GM12873 (cell line): ENCODE measurements around the gene KCNQ1.

Experiments used
- TF ChIP-seq, protein P1 (sequence below): IDR thresholded peaks from 2 replicates; pipeline ENCODE4 v1.5.1; 2012; ENCODE audit warnings: low read depth, mild to moderate bottlenecking, moderate library complexity, low read length, control low read depth; ENCODE audit not compliant: insufficient read depth; ENCODE audit errors: missing control alignments

The KCNQ1 gene

DNA sequence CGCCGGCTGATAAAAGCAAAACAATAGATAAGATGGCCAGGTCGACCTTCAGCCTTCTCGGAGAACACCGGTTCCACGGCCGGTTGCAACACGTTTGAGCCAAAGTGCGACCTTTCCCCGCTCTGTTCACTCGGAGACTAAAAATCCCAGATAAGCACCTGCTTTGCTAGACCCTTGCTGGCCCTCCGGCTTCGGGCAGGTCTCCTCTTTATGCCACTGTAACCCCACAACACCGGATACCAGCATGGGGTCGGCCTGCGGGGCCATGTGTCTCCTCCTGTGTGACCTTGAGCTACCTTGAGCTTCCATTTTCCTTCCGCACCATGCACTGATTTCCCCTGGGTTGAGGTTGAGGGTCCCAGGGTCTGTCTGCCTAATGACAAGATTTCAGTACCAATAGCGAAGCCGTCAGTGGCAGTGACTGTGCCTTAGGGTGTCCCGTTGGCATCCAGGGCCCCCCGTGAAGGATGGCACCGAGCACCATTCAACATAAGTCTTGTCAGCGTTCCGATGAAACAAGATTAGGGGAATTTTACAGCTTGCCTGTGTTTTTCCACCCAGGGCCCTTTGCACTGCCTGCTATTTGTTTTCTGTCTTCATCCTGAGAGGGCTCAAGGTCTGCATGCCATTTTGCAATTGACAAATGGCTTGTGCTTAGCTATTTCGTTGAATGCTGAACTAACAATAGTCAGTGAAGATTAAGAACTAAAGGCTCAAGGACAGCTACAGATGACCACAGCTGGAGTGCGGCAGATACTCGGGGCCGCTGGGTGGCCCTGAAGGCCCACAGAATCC is 118.6 kb downstream of the KCNQ1 start:
- TF ChIP-seq, protein P1, sequence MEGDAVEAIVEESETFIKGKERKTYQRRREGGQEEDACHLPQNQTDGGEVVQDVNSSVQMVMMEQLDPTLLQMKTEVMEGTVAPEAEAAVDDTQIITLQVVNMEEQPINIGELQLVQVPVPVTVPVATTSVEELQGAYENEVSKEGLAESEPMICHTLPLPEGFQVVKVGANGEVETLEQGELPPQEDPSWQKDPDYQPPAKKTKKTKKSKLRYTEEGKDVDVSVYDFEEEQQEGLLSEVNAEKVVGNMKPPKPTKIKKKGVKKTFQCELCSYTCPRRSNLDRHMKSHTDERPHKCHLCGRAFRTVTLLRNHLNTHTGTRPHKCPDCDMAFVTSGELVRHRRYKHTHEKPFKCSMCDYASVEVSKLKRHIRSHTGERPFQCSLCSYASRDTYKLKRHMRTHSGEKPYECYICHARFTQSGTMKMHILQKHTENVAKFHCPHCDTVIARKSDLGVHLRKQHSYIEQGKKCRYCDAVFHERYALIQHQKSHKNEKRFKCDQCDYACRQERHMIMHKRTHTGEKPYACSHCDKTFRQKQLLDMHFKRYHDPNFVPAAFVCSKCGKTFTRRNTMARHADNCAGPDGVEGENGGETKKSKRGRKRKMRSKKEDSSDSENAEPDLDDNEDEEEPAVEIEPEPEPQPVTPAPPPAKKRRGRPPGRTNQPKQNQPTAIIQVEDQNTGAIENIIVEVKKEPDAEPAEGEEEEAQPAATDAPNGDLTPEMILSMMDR: no peak

DNA sequence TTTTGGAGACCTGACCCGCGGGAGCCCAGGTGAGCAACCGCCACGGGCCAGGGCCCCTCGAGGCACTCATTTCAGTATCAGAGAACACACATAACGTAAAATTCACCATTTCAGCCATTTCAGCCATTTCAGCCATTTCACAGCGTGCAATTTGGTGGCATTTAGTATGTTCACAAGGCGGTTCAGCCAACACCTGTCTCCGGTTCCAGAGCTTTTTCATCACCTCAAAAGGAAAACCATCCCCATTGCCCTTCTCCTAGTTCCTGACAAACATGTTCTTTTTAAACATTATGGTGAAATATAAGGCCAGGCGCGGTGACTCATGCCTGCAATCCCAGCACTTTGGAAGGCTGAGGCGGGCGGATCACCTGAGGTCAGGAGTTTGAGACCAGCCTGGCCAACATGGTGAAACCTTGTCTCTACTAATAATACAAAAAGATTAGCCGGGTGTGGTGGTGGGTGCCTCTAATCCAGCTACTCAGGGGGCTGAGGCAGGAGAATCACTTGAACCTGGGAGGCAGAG is 119.3 kb downstream of the KCNQ1 start:
- TF ChIP-seq, protein P1: no peak

DNA sequence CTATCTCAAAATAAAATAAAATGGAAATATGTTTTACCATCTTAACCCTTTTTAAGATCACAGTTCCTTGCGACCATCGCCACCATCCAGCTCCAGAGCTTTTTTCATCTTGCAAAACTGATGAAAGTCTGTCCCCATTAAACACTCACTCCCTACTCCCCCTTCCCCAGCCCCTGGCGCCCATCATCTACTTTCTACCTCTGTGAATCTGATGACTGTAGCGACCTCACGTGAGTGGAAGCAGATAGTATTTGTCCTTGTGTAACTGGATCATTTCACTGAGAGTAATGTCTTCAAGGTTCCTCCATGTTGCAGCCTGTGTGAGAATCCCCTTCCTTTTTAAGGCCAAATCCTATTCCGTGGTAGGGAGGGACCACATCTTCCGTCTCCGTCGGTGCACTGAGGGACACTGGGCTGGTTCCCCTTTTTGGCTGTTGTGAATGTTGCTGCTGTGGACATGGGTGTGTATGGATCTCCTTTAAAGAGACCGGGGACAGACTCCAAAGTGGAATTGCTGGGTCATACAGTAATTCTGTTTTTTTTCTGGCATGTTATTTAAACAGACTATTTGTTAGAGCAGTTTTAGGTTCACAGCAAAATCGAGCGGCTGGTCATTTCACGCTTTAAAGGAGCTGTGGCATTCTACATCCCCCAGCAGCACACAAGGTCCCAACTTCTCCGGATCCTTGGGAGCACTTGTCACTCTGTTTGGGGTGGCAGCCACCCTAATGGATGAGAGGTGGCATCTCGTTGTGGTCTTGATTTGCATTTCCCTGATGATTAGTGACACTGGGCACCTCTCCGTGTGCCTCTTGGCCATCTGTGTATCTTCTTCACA is 120.0 kb downstream of the KCNQ1 start:
- TF ChIP-seq, protein P1: no peak

DNA sequence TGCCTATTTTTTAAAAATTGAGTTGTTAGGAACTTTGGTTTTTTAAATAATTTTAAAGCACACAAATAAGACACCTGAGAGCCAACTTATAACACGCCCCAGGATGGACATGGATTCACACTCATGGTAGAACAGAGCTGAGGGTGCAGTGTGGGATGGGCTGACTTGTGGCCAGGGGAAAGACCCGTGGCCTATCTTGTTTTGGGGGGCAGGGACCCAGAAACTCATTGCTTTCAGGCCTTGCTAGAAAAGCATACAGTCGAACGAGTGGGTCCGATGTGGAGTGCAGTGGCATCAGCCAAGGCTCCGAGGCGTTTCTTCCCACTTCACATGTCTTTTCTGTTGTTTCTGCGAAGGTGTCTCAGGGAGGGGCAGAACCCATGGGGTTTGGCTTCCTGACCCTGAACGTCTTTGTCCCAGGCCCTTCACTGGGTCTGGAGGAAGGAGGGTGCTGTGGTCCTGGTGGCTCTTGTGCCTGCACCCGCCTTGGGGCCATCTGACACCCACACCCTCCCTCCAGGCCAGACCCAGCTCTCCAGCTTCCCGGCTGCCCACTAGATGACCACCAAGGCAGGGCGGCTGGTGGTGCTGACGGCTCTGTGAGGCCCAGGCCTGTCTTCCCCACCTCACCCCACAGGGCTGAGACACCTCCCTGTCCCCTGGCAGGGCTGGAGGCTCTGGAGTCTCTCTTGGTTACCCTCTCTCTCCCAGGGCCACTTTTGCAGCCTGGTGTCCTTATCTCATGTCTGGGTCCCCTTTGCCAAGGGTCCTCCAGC is 120.8 kb downstream of the KCNQ1 start:
- TF ChIP-seq, protein P1: no peak

DNA sequence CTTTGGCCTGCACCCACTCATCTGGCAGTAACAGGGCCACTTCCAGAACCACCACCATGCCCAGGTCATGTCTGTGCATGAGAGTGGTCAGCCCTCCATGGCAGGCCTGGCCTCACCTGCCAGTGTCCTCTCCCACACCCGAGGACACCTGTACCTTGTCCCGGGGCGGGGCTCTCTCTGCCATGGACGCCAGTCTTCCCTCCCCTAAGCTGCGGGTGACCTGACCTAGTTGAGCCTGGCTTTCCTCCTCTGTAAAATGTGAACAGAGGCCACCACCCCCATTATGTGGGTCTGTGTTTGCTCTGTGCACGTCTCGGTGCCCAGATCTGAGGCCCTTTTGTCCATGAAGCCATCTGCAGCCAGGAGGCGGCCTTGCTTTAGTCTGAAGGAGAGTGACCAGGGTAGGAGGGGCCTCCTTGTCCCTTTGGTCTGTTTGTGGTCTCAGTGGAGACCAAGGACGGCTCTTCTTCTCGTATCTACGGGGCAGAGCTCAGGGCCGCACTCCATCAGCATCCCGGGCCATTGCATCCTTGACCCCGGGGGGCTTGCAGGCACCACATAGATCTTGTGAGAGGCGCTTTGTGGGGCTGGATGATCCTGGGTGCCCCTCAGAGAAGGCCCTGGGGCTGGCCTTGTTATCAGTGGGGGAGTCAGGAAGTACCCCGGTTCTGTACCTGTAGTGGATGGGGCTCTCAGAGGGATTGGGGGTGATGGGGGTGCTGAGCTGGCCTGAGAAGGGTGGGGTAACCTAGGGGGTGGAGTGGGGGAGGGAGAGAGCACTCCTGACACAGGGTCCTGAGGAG is 121.6 kb downstream of the KCNQ1 start:
- TF ChIP-seq, protein P1: no peak

DNA sequence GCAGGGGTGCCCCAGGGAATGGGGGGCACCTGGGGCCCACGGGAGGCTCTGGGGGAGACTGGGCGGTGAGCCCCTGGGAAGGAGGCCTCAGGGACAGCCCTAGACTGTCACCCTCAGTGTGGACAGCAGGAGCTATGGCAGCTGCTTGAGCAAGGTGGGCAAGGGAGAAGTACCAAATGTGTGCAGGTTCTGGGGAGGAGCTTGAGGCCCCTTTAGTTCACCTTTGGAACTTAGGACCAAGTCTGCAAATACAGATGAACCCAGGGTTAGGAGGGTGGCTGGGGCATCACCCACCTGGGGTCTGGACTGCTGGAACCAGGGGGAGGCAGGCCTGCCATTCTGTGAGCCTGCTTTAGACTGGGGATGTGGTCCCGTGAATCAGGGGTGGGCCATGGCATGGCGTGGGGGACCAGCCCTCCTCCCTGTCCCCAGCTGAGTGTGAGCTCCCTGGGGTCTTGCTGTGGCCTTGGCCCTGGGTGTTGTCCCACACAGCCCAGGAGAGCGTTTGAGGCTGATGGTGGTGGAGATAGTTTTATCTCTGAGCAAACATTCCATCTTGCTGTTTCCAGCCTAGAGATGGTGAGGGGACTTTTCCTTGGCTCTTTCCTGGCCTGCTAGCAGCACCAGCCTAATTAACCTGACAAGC is 122.3 kb downstream of the KCNQ1 start:
- TF ChIP-seq, protein P1: no peak
